GM12864 (cell line): Measurements from ENCODE around the gene LGR5.

Source experiments
- DNase-seq: peaks from one replicate; pipeline ENCODE4 v3.0.0-alpha.2; 2011; ENCODE audit warnings: low read depth
- H3K4me3 ChIP-seq: 2 replicates; pipeline ENCODE4 v1.5.1; 2011; ENCODE audit warnings: mild to moderate bottlenecking, low read depth, low read length, control low read depth
- CTCF ChIP-seq: IDR thresholded peaks from 2 replicates; pipeline ENCODE4 v1.5.1; 2011; ENCODE audit warnings: low read depth, mild to moderate bottlenecking, moderate library complexity, low read length, control low read depth, inconsistent platforms; ENCODE audit errors: missing control alignments

The LGR5 gene

GRCh38 chr12:71492604-71493003 lies 53.0 kb downstream of the LGR5 start:
- H3K4me3 ChIP-seq, result no peak overlapping the region
- no peak for TF ChIP-seq CTCF
- DNase-seq, result no peak

DNA sequence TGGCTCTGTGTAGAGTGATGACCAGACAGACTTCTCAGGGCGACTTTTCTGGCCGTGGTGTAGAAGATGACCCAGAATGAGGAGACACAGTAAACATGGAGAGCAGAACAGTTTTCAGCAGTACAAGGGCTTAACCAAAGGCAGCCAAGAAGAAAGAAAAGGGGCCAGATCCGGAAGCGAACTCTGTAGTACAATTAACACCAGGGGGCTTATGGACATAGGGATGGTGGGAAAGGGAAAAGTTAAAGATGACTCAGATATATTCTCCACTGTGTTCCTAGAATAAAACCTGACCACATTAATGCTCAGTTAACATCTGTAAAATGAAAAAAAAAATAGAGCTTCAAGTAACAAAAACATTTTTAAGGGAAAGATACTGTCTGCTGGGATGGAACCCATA lies 60.2 kb downstream of the LGR5 start:
- DNase-seq, result no peak
- H3K4me3 ChIP-seq, result no peak overlapping the region
- TF ChIP-seq CTCF, result no peak

GRCh38 chr12:71503579-71504391 lies 64.2 kb downstream of the LGR5 start:
- no peak overlapping the region for H3K4me3 ChIP-seq
- DNase-seq, result no peak
- TF ChIP-seq CTCF, result no peak

DNA sequence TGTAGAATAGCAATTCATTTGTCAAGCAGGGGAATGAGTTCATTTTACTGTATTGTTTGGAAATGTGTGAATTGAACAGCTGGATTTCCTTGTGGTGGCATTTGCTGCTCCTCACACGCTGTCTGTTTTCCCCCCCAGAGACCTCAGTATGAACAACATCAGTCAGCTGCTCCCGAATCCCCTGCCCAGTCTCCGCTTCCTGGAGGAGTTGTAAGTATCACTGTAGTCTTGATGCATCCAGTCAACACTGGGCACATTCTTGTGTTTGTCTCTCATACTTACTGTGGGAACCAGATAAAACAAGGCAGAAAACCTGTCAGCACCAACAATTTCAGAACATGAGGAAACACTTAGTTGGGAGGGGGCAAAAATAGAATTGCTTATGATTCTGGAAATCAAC lies 64.9 kb downstream of the LGR5 start:
- DNase-seq, result no peak

DNA sequence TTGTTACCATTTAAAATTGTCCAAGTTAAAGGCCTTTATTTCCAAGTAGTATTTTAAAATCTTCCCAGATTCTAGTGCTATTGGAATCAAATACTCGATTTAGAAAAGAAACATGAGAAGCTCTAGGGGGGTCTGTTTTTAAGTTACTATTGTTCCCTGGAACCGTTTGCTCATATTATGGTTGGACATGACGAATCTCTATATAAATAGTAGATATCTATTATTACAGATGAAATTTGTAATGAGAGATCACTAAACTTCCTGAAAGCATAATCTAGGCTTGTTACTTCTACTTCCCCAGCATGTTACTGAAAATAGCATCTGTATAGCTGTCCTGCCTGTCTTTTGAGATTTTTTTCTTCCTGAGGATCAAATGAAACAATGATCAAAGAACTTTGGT lies 70.1 kb downstream of the LGR5 start:
- DNase-seq, result no peak
- H3K4me3 ChIP-seq, result no peak overlapping the region
- no peak for TF ChIP-seq CTCF

More for the DNA sequence above, 64.9 kb downstream of the LGR5 start:
- no peak overlapping the region for H3K4me3 ChIP-seq
- no peak for TF ChIP-seq CTCF

DNA sequence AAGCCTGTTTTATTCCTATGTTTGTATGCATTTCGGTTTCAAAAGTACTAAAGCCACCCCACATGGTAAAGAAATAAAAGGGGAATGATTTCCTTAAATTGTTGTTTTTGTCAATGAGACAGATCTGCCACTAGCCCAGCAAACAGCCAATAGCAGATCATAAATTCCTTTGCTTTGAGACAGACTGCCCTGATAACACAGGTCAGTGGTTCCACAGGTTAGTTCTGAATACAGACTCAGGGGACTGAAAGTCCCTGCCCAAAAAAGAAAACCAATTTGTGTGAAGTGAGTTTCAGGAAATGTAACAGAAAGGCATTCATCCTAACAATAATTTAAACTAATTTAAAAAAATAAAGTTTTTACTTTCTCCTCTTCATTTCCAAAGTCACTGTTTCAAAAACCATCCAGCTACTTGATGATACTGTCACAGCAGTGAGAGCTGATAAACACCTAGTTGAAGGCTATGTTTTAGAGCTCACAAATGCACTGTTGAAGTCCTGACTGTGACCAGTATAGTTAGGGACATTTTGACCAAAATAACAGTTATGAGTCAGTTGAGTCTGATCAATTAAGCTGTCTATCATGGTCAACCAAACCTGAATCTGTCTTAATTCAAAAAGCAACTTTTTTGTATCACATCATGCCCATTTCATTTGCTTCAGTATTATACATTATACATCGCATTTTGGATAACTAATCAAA lies 77.7 kb downstream of the LGR5 start:
- no peak for DNase-seq
- no peak overlapping the region for H3K4me3 ChIP-seq
- no peak for TF ChIP-seq CTCF
